OCI-LY3 (cell line): ENCODE measurements around the gene TCERG1L.

Experiments used
- H2AFZ ChIP-seq: fragments of 200-600, 300-600 bp; shearing (Covaris generic); 2 replicates; pipeline ENCODE4 v1.6.0; 2014; ENCODE audit warnings: antibody characterized with exemption, low read depth, low read length
- H3K27ac ChIP-seq: fragments of 200-600, 300-600 bp; sonication (generic); 2 replicates; pipeline ENCODE4 v1.5.1; 2014; ENCODE audit warnings: mild to moderate bottlenecking, low read length, moderate library complexity, mixed read lengths
- H3K27me3 ChIP-seq: fragments of 200-600, 300-600 bp; sonication (generic); 2 replicates; pipeline ENCODE4 v1.6.1; 2014; ENCODE audit warnings: low read depth, low read length, mixed read lengths
- H3K36me3 ChIP-seq: fragments of 200-600, 300-600 bp; sonication (generic); replicated peaks from 2 replicates; pipeline ENCODE3; 2014; ENCODE audit warnings: low read depth, low read length, mixed read lengths
- H3K4me1 ChIP-seq: fragments of 300-600, 200-600 bp; sonication (generic); 2 replicates; pipeline ENCODE4 v1.6.1; 2014; ENCODE audit warnings: low read length, mixed read lengths
- H3K4me2 ChIP-seq: fragments of 200-600, 300-600 bp; sonication (generic); 2 replicates; pipeline ENCODE4 v1.6.1; 2014; ENCODE audit warnings: low read length, mixed read lengths
- H3K4me3 ChIP-seq: fragments of 300-600, 200-600 bp; sonication (generic); 2 replicates; pipeline ENCODE4 v1.5.1; 2014; ENCODE audit warnings: antibody characterized with exemption, mild to moderate bottlenecking, low read length, moderate library complexity
- H3K79me2 ChIP-seq: fragments of 300-600, 200-600 bp; shearing (Covaris generic); 2 replicates; pipeline ENCODE4 v1.6.1; 2014; ENCODE audit warnings: mild to moderate bottlenecking, low read length, mixed read lengths
- H3K9ac ChIP-seq: fragments of 300-600, 200-600 bp; shearing (Covaris generic); 2 replicates; pipeline ENCODE4 v1.6.0; 2014; ENCODE audit warnings: mild to moderate bottlenecking, low read length, moderate library complexity
- H3K9me3 ChIP-seq: fragments of 200-600, 300-600 bp; shearing (Covaris generic); 2 replicates; pipeline ENCODE4 v1.6.1; 2014; ENCODE audit warnings: low read length, mixed read lengths; ENCODE audit not compliant: insufficient read depth
- H4K20me1 ChIP-seq: fragments of 200-600, 300-600 bp; sonication (generic); 2 replicates; pipeline ENCODE4 v1.6.1; 2016; ENCODE audit warnings: low read length, mixed read lengths; ENCODE audit not compliant: insufficient read depth
- CTCF ChIP-seq: fragments of 200-600, 300-600 bp; sonication (generic); IDR thresholded peaks from 2 replicates; pipeline ENCODE4 v1.5.1; 2014; ENCODE audit warnings: antibody characterized with exemption, low read length, low read depth
- EZH2phosphoT487 ChIP-seq: fragments of 200-600 bp; shearing (Covaris generic); IDR thresholded peaks from 2 replicates; pipeline ENCODE4 v1.6.1; 2018; ENCODE audit warnings: antibody characterized with exemption, mixed run types, low read depth

The TCERG1L gene

GRCh38 chr10:131350245-131350644 is 38.7 kb upstream of the TCERG1L start:
- Histone ChIP-seq H3K9ac (no peak overlapping the region), H4K20me1 (no peaks in the 10 kb centered on the region), H2AFZ (no peak overlapping the region), H3K4me3 (no peak overlapping the region), H3K27me3 (no peaks in the 10 kb centered on the region), H3K9me3 (no peaks in the 10 kb centered on the region), H3K79me2 (no peaks in the 10 kb centered on the region), H3K27ac (no peak overlapping the region), H3K4me1 (peaks cover 4% of the 10 kb centered on the region; the same call in 1 of the 2 replicates), H3K36me3 (no peaks in the 10 kb centered on the region), H3K4me2 (no peak overlapping the region)
- TF ChIP-seq CTCF: no peak
- TF ChIP-seq EZH2phosphoT487: no peak

GRCh38 chr10:131346456-131346855 is 34.9 kb upstream of the TCERG1L start:
- H3K4me1 ChIP-seq: peaks cover 4% of the 10 kb centered on the region; the same call in 1 of the 2 replicates
- TF ChIP-seq EZH2phosphoT487 (no peak), CTCF (no peak)
- H3K9ac ChIP-seq: no peak overlapping the region
- H3K27me3 ChIP-seq: no peaks in the 10 kb centered on the region
- H2AFZ ChIP-seq: no peak overlapping the region
- H3K79me2 ChIP-seq: no peaks in the 10 kb centered on the region
- no peaks in the 10 kb centered on the region for H4K20me1 ChIP-seq
- H3K4me2 ChIP-seq: no peak overlapping the region
- H3K27ac ChIP-seq: no peak overlapping the region
- no peaks in the 10 kb centered on the region for H3K9me3 ChIP-seq
- no peaks in the 10 kb centered on the region for H3K36me3 ChIP-seq
- H3K4me3 ChIP-seq: no peak overlapping the region

- TF ChIP-seq EZH2phosphoT487: no peak
- TF ChIP-seq CTCF: no peak
- Histone ChIP-seq H2AFZ (no peak overlapping the region), H3K4me1 (peaks cover 4% of the 10 kb centered on the region; the same call in 1 of the 2 replicates), H4K20me1 (no peaks in the 10 kb centered on the region), H3K9ac (no peak overlapping the region), H3K9me3 (no peaks in the 10 kb centered on the region), H3K79me2 (no peaks in the 10 kb centered on the region), H3K27ac (no peak overlapping the region), H3K4me2 (0 out of 2 replicates have a peak overlapping the region, but pooled peaks have one; percentile 17), H3K36me3 (no peaks in the 10 kb centered on the region), H3K4me3 (no peak overlapping the region), H3K27me3 (no peaks in the 10 kb centered on the region)
These were observed 34.2 kb upstream of the TCERG1L start for GRCh38 chr10:131345691-131346090.

- H3K36me3 ChIP-seq: no peaks in the 10 kb centered on the region
- no peaks in the 10 kb centered on the region for H3K79me2 ChIP-seq
- peaks cover 4% of the 10 kb centered on the region; the same call in 1 of the 2 replicates for H3K4me1 ChIP-seq
- no peaks in the 10 kb centered on the region for H3K9me3 ChIP-seq
- H3K27me3 ChIP-seq: no peaks in the 10 kb centered on the region
- no peak overlapping the region for H3K4me3 ChIP-seq
- H3K27ac ChIP-seq: no peak overlapping the region
- H3K9ac ChIP-seq: no peak overlapping the region
- H3K4me2 ChIP-seq: no peak overlapping the region
- H2AFZ ChIP-seq: no peak overlapping the region
- H4K20me1 ChIP-seq: no peaks in the 10 kb centered on the region
- TF ChIP-seq CTCF (no peak), EZH2phosphoT487 (no peak)
These were observed 33.2 kb upstream of the TCERG1L start for GRCh38 chr10:131344747-131345146.
